ENCODE measurements around the gene HOGA1. TPM values are rescaled to one million over a fixed set of nuclear protein-coding genes. Genes with fewer than 3 reads are reported as not detected.

The HOGA1 gene
- total RNA-seq, 4 donors from 2014 or later, result 0.26 to 2.5 (median 0.97) TPM

DNA sequence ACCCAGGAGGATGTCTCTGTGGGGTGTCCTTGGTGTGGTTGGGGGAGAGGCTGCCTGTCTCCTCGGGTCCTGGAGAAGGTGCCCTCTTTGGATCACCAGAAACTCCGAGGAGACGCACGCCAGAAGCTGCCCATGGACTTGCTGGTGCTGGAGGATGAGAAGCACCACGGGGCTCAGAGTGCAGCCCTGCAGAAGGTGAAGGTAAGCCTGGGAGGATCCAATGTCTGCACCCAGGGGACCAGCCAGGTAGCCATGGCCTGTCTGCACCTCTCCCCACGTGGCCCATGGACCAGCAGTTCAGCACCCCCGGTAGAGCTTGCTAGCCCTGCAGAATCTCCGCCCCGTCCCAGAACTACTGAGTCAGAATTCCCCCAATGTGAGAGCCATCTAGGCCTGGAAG, 6.5 kb upstream of the HOGA1 start:
- no peaks in the 10 kb centered on the region for H3K27me3 ChIP-seq
- TF ChIP-seq POLR2A (IDR thresholded peaks at IDR 0.05), result no peak
- TF ChIP-seq, protein P1, sequence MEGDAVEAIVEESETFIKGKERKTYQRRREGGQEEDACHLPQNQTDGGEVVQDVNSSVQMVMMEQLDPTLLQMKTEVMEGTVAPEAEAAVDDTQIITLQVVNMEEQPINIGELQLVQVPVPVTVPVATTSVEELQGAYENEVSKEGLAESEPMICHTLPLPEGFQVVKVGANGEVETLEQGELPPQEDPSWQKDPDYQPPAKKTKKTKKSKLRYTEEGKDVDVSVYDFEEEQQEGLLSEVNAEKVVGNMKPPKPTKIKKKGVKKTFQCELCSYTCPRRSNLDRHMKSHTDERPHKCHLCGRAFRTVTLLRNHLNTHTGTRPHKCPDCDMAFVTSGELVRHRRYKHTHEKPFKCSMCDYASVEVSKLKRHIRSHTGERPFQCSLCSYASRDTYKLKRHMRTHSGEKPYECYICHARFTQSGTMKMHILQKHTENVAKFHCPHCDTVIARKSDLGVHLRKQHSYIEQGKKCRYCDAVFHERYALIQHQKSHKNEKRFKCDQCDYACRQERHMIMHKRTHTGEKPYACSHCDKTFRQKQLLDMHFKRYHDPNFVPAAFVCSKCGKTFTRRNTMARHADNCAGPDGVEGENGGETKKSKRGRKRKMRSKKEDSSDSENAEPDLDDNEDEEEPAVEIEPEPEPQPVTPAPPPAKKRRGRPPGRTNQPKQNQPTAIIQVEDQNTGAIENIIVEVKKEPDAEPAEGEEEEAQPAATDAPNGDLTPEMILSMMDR (IDR thresholded peaks at IDR 0.05), result no peak
- no peaks in the 10 kb centered on the region for H3K9me3 ChIP-seq
- intact Hi-C loops (cut with DNase I; ENCODE audit: low total_unique reads), result no loop called here
- H3K4me1 ChIP-seq, result no peaks in the 10 kb centered on the region
- H3K27ac ChIP-seq, result no peak overlapping the region
- no peak overlapping the region for H3K4me3 ChIP-seq
- no peak for DNase-seq
- H3K36me3 ChIP-seq, result no peaks in the 10 kb centered on the region

DNA sequence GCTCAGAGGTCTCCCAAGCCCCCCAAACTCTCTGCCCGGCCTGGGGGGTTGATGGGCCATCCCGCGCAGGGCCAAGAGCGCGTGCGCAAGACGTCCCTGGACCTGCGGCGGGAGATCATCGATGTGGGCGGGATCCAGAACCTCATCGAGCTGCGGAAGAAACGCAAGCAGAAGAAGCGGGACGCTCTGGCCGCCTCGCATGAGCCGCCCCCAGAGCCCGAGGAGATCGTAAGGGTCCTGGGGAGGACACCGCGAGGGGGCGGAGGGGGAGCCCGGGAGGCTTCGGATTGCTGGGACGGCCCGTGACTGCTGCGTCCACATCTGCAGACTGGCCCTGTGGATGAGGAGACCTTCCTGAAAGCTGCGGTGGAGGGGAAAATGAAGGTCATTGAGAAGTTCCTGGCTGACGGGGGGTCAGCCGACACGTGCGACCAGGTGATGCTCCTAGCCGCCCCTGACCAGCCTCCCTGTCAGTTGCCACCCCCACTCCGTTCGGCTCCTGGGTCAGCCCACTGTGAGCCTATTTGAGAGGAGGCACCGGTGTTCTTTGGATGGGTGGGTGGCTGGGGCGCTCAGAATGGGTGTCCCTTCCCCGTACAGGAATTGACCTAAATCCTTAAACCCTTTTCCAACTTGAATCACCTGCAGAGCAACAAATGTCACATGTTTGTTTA, 5.9 kb upstream of the HOGA1 start:
- no peak overlapping the region for H3K27ac ChIP-seq
- H3K36me3 ChIP-seq, result no peaks in the 10 kb centered on the region
- intact Hi-C loops (cut with DNase I; ENCODE audit: low total_unique reads), result no loop called here
- no peak for DNase-seq
- no peaks in the 10 kb centered on the region for H3K9me3 ChIP-seq
- H3K4me3 ChIP-seq, result no peak overlapping the region
- H3K27me3 ChIP-seq, result no peaks in the 10 kb centered on the region
- TF ChIP-seq POLR2A (IDR thresholded peaks at IDR 0.05), result no peak
- TF ChIP-seq, protein P1 (IDR thresholded peaks at IDR 0.05), result no peak
- H3K4me1 ChIP-seq, result no peaks in the 10 kb centered on the region

DNA sequence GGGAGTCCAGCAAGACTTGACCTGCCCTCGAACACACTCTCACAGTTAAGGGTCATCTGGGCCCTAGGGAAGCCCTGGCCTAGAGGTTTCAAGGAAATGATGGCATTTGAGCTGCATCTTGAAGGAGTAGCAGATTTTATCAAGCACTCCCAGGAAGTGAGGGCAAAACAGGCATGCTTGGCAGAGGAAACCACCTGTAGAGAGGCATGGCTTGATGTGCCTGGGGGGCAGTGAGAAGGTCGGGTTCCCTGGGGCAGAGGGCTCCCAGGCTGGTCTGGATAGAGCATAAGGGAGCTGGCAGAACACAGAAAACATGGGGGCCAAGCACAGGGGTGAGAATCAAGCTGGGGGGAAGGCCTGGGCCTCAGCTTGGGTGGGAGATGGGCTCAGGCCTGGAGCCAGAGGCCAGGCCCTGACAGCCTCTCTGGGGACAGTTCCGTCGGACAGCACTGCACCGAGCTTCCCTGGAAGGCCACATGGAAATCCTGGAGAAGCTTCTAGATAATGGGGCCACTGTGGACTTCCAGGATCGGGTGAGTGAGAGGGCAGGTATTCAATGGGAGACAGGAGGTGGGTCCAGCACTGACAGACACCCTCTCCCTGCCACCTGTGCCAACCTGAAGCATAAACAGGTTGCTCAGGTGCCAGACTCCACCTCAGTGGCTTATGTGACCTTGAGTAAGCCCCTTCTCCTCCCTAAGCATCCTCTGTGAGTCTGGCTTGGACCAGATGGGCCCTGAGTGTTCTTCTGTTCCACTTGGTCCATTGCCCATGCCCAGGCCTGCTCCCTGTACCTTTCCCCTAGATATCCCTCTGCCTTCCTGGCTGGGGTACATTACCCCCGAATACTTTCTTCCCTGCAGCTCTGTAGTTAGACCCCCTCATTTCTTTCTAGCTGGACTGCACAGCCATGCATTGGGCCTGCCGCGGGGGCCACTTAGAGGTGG, 3.5 kb upstream of the HOGA1 start:
- Histone ChIP-seq H3K36me3 (no peaks in the 10 kb centered on the region), H3K4me1 (no peaks in the 10 kb centered on the region), H3K27me3 (no peaks in the 10 kb centered on the region), H3K4me3 (no peak overlapping the region), H3K9me3 (no peaks in the 10 kb centered on the region), H3K27ac (no peak overlapping the region)
- TF ChIP-seq POLR2A (IDR thresholded peaks at IDR 0.05), result no peak
- TF ChIP-seq, protein P1 (IDR thresholded peaks at IDR 0.05), result no peak
- intact Hi-C loops (cut with DNase I; ENCODE audit: low total_unique reads), result no loop called here
- no peak for DNase-seq

DNA sequence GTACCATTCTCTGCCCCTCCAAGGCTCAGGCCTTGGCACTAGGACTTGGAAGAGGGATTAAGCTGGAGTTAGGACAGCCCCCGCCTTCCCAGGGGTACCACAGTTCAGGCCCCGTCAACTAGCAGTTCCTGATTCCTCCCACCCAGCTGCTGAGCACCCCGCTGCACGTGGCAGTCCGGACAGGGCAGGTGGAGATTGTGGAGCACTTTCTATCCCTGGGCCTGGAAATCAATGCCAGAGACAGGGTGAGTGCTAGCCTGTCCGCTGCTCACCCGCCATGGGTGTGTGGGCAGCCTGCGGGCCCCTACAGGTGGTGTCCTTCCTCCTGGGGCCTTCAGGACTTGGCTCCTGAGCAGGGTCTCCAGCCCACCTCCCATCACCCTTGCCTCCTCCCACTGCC, 2.0 kb upstream of the HOGA1 start:
- H3K27ac ChIP-seq, result no peak overlapping the region
- H3K27me3 ChIP-seq, result no peaks in the 10 kb centered on the region
- no peaks in the 10 kb centered on the region for H3K9me3 ChIP-seq
- no peak for DNase-seq
- H3K36me3 ChIP-seq, result no peaks in the 10 kb centered on the region
- H3K4me3 ChIP-seq, result no peak overlapping the region
- intact Hi-C loops (cut with DNase I; ENCODE audit: low total_unique reads), result no loop called here
- TF ChIP-seq, protein P1 (IDR thresholded peaks at IDR 0.05), result no peak
- TF ChIP-seq POLR2A (IDR thresholded peaks at IDR 0.05), result no peak
- no peaks in the 10 kb centered on the region for H3K4me1 ChIP-seq

DNA sequence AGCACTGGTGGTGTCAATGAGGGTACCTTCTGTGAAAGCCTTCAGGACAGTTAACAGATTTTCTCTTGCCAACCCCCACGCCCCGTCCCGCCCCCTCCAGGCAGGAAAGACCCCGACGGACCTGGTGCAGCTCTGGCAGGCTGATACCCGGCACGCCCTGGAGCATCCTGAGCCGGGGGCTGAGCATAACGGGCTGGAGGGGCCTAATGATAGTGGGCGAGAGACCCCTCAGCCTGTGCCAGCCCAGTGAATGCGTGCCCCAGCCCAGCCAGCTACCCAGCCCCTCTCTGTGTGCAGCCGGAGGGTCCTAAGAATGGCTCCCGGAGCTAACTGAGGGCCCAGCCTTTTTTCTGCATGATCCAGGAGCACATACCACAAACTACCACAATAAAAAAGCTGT, 713 bp upstream of the HOGA1 start:
- intact Hi-C loops (cut with DNase I; ENCODE audit: low total_unique reads), result no loop called here
- Histone ChIP-seq H3K4me3 (no peak overlapping the region), H3K9me3 (no peaks in the 10 kb centered on the region), H3K27me3 (no peaks in the 10 kb centered on the region), H3K36me3 (no peaks in the 10 kb centered on the region), H3K4me1 (no peaks in the 10 kb centered on the region), H3K27ac (no peak overlapping the region)
- TF ChIP-seq, protein P1 (IDR thresholded peaks at IDR 0.05), result no peak
- no peak for TF ChIP-seq POLR2A (IDR thresholded peaks at IDR 0.05)
- no peak for DNase-seq
